Measurements from ENCODE around the gene VNN1.
"Not testable (repeated sequence)": the region's sequence is repeated elsewhere in the genome, so short reads cannot be mapped to it uniquely, and the experiment has no call there.

The VNN1 gene

DNA sequence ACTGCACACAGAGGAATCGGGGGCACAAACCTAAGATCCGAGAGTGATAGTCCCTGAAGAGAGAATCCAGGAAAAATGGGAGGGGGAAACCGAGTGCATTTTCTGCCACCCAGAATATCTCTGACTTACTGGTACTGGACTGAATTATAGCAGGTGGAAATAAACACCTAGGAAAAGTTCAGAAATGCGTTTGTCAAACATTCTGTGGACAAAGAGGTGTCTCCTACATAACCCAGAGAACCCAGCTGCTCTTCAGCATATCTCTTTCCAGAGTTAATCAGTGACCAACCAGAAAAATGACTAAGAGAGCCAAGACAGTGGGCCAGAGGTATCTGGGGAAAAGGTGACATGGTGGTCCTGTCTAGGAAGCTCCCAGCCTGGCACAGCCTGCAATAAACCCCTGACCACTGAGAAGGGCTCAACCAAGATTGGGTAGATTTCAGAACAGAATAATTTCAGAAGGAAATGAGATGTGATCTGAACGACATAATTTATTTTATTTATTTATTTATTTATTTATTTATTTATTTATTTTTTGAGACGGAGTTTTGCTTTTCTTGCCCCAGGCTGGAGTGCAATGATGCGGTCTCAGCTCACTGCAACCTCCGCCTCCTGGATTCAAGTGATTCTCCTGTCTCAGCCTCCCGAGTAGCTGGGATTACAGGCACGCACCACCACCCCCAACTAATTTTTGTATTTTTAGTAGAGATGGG, 6.0 kb upstream of the VNN1 start:
- no peak overlapping the region for H3K4me3 ChIP-seq (ENCODE audit: low read length)
- no peaks in the 10 kb centered on the region for H3K36me3 ChIP-seq (ENCODE audit: control insufficient read depth, insufficient read depth, low read length)
- no peaks in the 10 kb centered on the region for H3K9me3 ChIP-seq (ENCODE audit: control insufficient read depth, low read length)
- H3K27me3 ChIP-seq (ENCODE audit: control insufficient read depth, insufficient read depth, low read length), result no peaks in the 10 kb centered on the region
- no peak overlapping the region for H3K9ac ChIP-seq (ENCODE audit: low read length)
- H3K4me1 ChIP-seq (ENCODE audit: control insufficient read depth, insufficient read depth, low read length), result peaks cover 28% of the 10 kb centered on the region

DNA sequence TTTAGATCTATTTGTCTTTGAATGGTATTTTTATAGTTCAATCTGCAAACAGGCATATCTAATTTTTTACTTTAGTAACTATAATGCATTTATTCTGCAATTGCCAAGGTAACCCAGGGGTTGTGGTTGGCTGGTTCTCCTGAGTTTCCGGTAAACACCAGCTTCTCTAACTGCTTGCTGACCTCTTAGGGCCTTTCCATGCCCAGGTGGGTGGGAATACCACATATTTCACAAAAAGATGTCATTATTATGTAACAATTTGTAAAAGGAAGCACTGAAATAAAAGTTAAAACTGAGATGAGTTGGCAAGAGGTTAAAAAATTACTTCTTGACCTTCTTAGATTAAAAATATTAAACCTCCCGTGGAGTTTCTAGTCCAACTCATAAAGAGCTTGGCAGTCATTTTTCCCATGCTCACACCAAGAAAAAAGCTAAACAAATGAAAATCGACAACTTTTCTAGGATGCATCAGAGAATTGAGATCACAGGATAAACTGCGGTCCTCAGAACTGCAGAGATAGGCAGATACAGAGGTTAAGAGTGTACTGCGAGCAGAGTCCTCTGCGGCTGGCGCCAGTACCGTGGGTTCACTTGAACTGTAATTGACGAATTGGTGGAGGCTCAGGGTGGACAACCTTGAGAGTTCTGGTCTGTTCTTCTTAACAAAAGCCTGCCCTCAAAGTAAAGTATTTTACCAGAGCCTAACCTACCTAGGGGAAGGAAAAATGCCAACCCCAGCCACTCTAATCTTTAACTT, 2.2 kb upstream of the VNN1 start:
- no peaks in the 10 kb centered on the region for H3K9me3 ChIP-seq (ENCODE audit: control insufficient read depth, low read length)
- H3K36me3 ChIP-seq (ENCODE audit: control insufficient read depth, insufficient read depth, low read length), result no peaks in the 10 kb centered on the region
- H3K27me3 ChIP-seq (ENCODE audit: control insufficient read depth, insufficient read depth, low read length), result no peaks in the 10 kb centered on the region
- peaks cover 45% of the 10 kb centered on the region for H3K4me1 ChIP-seq (ENCODE audit: control insufficient read depth, insufficient read depth, low read length)
- no peak overlapping the region for H3K4me3 ChIP-seq (ENCODE audit: low read length)
- no peak overlapping the region for H3K9ac ChIP-seq (ENCODE audit: low read length)

DNA sequence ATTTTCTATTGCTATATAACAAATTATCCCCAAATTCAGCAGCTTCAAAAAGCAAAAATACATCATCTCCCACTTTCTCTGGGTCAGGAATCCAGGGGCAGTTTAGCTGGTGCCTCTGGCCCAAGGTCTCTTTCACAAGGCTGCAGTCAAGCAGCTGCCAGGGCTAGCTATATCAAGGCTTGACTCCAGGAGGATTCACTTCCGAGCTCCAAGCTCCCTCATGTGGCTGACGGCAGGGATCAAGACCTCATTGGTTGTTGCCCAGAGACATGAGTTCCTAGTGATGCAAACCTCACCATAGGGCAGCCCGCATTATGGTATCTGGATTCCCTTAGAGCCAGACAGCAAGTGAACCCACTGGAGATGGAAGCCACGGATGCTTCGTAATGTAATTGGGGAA, 1.3 kb upstream of the VNN1 start:
- no peak overlapping the region for H3K4me3 ChIP-seq (ENCODE audit: low read length)

DNA sequence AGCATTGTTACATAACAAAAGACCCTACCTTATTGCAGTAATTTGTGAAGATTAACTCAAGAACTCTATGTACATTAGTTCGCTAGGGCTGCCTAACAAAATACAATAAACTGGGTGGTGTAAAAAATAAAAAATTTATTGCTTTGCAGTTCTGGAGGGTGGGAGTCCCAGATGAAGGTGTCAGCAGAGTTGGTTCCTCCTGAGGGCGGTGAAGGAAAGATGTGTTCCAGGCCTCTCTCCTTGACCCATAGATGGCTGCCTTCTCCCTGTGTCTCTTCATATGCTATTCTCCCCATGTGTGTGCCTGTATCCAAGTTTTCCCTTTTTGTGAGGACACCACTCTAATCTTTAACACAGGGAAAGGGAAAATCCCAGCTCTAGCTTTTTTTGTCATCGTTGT, 305 bp upstream of the VNN1 start:
- Histone ChIP-seq H3K9ac (ENCODE audit: low read length) (no peak overlapping the region), H3K4me1 (ENCODE audit: control insufficient read depth, insufficient read depth, low read length) (peaks cover 37% of the 10 kb centered on the region), H3K27me3 (ENCODE audit: control insufficient read depth, insufficient read depth, low read length) (no peaks in the 10 kb centered on the region), H3K9me3 (ENCODE audit: control insufficient read depth, low read length) (no peaks in the 10 kb centered on the region), H3K4me3 (ENCODE audit: low read length) (no peak overlapping the region), H3K36me3 (ENCODE audit: control insufficient read depth, insufficient read depth, low read length) (no peaks in the 10 kb centered on the region)

More for the DNA sequence above, 1.3 kb upstream of the VNN1 start:
- Histone ChIP-seq H3K36me3 (ENCODE audit: control insufficient read depth, insufficient read depth, low read length) (no peaks in the 10 kb centered on the region), H3K4me1 (ENCODE audit: control insufficient read depth, insufficient read depth, low read length) (peaks cover 45% of the 10 kb centered on the region), H3K9ac (ENCODE audit: low read length) (no peak overlapping the region), H3K9me3 (ENCODE audit: control insufficient read depth, low read length) (no peaks in the 10 kb centered on the region), H3K27me3 (ENCODE audit: control insufficient read depth, insufficient read depth, low read length) (no peaks in the 10 kb centered on the region)

DNA sequence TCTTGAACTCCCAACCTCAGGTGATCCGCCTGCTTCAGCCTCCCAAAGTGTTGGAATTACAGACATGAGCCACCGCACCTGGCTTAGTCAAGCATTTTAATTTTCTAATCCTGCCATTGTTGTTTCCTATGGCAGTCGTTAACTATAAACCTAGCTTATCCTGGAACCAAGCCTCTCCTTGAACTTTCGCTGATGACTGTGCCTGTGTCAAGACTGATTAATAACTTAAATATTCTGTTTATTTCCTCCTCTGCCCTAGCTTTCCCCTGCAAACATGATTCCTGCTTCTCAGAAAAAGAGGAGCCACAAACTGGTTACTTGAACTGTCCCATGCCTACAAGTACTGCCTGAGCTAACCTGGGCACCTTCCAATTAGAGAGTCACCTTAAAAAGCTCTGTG, 1.5 kb downstream of the VNN1 start:
- H3K27me3 ChIP-seq (ENCODE audit: control insufficient read depth, insufficient read depth, low read length), result no peaks in the 10 kb centered on the region
- H3K36me3 ChIP-seq (ENCODE audit: control insufficient read depth, insufficient read depth, low read length), result no peaks in the 10 kb centered on the region
- H3K9ac ChIP-seq (ENCODE audit: low read length), result no peak overlapping the region
- H3K4me1 ChIP-seq (ENCODE audit: control insufficient read depth, insufficient read depth, low read length), result peaks cover 26% of the 10 kb centered on the region
- H3K9me3 ChIP-seq (ENCODE audit: control insufficient read depth, low read length), result no peaks in the 10 kb centered on the region
- H3K4me3 ChIP-seq (ENCODE audit: low read length), result no peak overlapping the region

DNA sequence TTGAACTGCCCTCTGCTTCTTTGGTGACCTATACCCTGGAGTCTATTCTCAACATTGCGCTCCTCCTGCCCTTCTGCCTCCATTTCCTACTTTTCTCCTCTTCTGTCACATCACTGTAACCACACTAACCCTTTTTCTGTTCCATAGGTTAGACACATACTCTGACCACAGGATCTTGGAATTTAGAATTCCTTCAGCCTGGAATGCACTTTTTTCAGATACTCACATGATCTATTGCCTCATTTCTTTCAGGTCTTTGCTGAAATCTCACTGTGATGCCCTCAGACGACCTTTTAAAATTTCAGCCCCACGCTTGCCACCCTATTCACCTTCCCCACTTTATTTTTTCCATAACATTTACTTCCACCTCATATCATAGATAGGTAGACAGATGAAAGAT, 5.1 kb downstream of the VNN1 start:
- Histone ChIP-seq H3K9ac (ENCODE audit: low read length) (no peak overlapping the region), H3K4me3 (ENCODE audit: low read length) (no peak overlapping the region), H3K4me1 (ENCODE audit: control insufficient read depth, insufficient read depth, low read length) (peaks cover 16% of the 10 kb centered on the region), H3K27me3 (ENCODE audit: control insufficient read depth, insufficient read depth, low read length) (no peaks in the 10 kb centered on the region), H3K9me3 (ENCODE audit: control insufficient read depth, low read length) (no peaks in the 10 kb centered on the region), H3K36me3 (ENCODE audit: control insufficient read depth, insufficient read depth, low read length) (no peaks in the 10 kb centered on the region)

DNA sequence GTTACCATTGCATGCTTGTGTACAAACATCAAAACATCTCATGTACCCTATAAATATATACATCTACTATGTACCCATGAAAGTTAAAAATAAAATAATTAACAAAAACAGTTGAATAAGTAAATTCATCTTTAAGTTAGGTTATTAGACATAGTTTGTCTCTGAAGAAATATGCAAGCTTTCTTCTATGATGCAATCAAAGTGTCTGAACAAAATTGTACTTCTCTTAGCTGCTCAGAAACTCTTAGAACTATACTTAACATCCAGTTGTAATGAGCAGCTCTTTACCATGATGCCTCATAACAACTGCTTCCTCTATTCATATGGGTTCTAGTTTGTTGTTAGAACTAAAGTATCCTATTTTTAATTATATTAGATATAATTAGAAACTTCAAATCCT, 5.9 kb downstream of the VNN1 start:
- H3K9ac ChIP-seq (ENCODE audit: low read length), result no peak overlapping the region
- no peaks in the 10 kb centered on the region for H3K9me3 ChIP-seq (ENCODE audit: control insufficient read depth, low read length)
- H3K4me3 ChIP-seq (ENCODE audit: low read length), result no peak overlapping the region
- peaks cover 9% of the 10 kb centered on the region for H3K4me1 ChIP-seq (ENCODE audit: control insufficient read depth, insufficient read depth, low read length)
- H3K36me3 ChIP-seq (ENCODE audit: control insufficient read depth, insufficient read depth, low read length), result no peaks in the 10 kb centered on the region
- no peaks in the 10 kb centered on the region for H3K27me3 ChIP-seq (ENCODE audit: control insufficient read depth, insufficient read depth, low read length)

DNA sequence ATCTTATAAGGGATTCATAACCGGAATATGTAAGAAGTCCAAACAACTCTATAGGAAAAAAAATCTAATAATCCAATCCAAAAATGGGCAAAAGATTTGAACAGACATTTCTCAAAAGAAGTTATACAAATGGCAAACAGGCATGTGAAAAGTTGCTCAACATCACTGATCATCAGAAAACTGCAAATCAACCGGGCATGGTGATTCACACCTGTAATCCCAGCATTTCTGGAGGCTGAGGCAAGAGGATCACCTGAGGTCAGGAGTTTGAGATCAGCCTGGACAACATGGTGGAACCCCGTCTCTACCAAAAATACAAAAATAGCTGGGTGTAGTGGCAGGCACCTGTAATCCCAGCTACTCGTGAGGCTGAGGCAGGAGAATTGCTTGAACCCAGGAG, 7.1 kb downstream of the VNN1 start:
- H3K9me3 ChIP-seq (ENCODE audit: control insufficient read depth, low read length); H3K9ac ChIP-seq (ENCODE audit: low read length); H3K4me3 ChIP-seq (ENCODE audit: low read length); H3K36me3 ChIP-seq (ENCODE audit: control insufficient read depth, insufficient read depth, low read length); H3K4me1 ChIP-seq (ENCODE audit: control insufficient read depth, insufficient read depth, low read length); H3K27me3 ChIP-seq (ENCODE audit: control insufficient read depth, insufficient read depth, low read length): not testable (repeated sequence)

DNA sequence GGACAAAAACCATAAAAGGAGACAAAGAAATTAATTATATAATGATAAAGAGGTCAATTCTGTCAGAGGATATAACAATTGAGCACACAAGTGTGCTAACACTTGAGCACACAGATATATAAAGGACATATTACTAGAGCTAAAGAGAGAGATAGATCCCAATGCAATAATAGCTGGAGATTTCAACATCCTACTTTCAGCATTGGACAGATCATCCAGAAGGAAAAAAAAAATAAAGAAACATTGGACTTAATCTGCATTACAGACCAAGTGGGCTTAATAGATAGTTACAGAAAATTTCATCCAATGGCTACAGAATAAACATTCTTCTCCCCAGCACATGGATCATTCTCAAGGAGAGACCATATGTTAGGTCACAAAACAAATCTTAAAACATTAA, 9.9 kb downstream of the VNN1 start:
- H3K36me3 ChIP-seq (ENCODE audit: control insufficient read depth, insufficient read depth, low read length), result no peaks in the 10 kb centered on the region
- no peaks in the 10 kb centered on the region for H3K9me3 ChIP-seq (ENCODE audit: control insufficient read depth, low read length)
- no peaks in the 10 kb centered on the region for H3K27me3 ChIP-seq (ENCODE audit: control insufficient read depth, insufficient read depth, low read length)
- H3K4me1 ChIP-seq (ENCODE audit: control insufficient read depth, insufficient read depth, low read length), result no peaks in the 10 kb centered on the region
- no peak overlapping the region for H3K4me3 ChIP-seq (ENCODE audit: low read length)
- H3K9ac ChIP-seq (ENCODE audit: low read length), result no peak overlapping the region

DNA sequence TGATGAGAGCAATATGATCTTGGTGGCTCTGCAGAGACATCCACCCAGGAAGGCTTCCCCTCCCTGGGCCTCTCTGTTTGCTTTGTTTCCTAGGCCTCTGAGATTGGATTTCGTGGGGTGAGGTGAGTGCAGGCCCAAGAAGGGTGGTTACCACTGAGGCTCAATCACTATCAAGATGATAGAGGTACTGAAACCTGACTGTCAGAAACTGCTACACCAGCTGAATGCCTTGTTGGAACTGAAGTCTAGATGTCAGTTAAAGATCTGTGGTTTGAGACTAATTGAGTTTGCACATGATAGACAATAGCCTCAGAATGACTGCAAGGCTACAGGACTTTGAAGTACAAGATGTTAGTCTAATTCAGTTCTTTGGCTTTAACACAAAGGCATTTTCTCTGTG, 15.2 kb downstream of the VNN1 start:
- Histone ChIP-seq H3K9ac (ENCODE audit: low read length) (no peak overlapping the region), H3K36me3 (ENCODE audit: control insufficient read depth, insufficient read depth, low read length) (no peaks in the 10 kb centered on the region), H3K27me3 (ENCODE audit: control insufficient read depth, insufficient read depth, low read length) (no peaks in the 10 kb centered on the region), H3K4me1 (ENCODE audit: control insufficient read depth, insufficient read depth, low read length) (peaks cover 9% of the 10 kb centered on the region), H3K4me3 (ENCODE audit: low read length) (no peak overlapping the region), H3K9me3 (ENCODE audit: control insufficient read depth, low read length) (no peaks in the 10 kb centered on the region)

DNA sequence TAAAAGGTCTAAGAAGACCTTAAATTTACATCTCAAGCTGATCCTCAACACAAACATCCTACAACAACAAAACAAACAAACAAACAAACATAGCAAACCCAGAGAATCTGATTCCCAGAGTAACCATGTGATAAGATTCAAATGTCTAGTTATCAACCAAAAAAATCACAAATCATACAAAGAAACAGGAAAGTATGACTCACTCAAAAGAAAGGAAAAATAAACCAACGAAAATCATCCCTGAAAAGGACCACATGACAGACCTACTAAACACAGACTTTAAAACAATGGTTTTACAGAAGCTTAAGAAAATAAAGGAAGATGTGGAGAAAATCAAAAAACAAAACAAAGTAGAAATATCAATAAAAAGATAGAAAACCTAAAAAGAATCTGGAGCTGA, 18.1 kb downstream of the VNN1 start:
- no peaks in the 10 kb centered on the region for H3K9me3 ChIP-seq (ENCODE audit: control insufficient read depth, low read length)
- H3K27me3 ChIP-seq (ENCODE audit: control insufficient read depth, insufficient read depth, low read length), result no peaks in the 10 kb centered on the region
- no peak overlapping the region for H3K9ac ChIP-seq (ENCODE audit: low read length)
- H3K36me3 ChIP-seq (ENCODE audit: control insufficient read depth, insufficient read depth, low read length), result no peaks in the 10 kb centered on the region
- no peak overlapping the region for H3K4me3 ChIP-seq (ENCODE audit: low read length)
- H3K4me1 ChIP-seq (ENCODE audit: control insufficient read depth, insufficient read depth, low read length), result peaks cover 15% of the 10 kb centered on the region

DNA sequence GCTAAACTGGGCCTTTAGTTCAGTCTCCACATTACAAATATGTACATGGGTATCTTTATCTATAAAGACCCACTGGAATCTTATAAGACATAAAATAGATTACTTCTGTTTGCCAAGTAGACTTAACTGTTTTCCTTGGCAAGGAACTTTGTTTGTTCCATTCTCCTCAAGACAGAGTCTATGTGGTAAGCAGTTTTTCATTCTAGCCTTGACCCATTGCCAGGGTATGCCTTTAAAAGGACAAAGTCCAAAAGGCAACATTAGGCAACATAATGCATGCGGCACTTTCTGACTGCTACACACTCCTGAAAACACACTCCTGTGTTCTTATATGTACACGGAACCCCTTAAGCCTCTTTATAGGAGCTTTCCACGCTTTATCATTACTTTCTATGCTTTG, 20.4 kb downstream of the VNN1 start:
- H3K27me3 ChIP-seq (ENCODE audit: control insufficient read depth, insufficient read depth, low read length), result no peaks in the 10 kb centered on the region
- no peak overlapping the region for H3K9ac ChIP-seq (ENCODE audit: low read length)
- peaks cover 16% of the 10 kb centered on the region for H3K4me1 ChIP-seq (ENCODE audit: control insufficient read depth, insufficient read depth, low read length)
- H3K4me3 ChIP-seq (ENCODE audit: low read length), result no peak overlapping the region
- H3K36me3 ChIP-seq (ENCODE audit: control insufficient read depth, insufficient read depth, low read length), result no peaks in the 10 kb centered on the region
- H3K9me3 ChIP-seq (ENCODE audit: control insufficient read depth, low read length), result no peaks in the 10 kb centered on the region

Data from mucosa of stomach (tissue), 1 donor.